ENCODE data around the gene WIZ.

The WIZ gene

GRCh38 chr19:15467734-15468214, 18.0 kb upstream of the WIZ start:
- no peak for DNase-seq (ENCODE audit: low read depth in 2 of 2)

- DNase-seq (ENCODE audit: low read depth in 2 of 2) = peak; percentile 55 to 65
These were observed 17.3 kb upstream of the WIZ start for GRCh38 chr19:15466851-15467733.

GRCh38 chr19:15464394-15465385, 14.9 kb upstream of the WIZ start, which contains the start of gene RASAL3:
Gene RASAL3, minus strand, starts transcription at chr19:15464544. Its CDS starts 186 bp downstream, at chr19:15464358.
- DNase-seq (ENCODE audit: low read depth in 2 of 2) = peak; percentile 45 to 63

- peak; percentile 62 to 69 for DNase-seq (ENCODE audit: low read depth in 2 of 2)
These were observed 14.2 kb upstream of the WIZ start for GRCh38 chr19:15463861-15464371.

GRCh38 chr19:15461694-15462093, 11.9 kb upstream of the WIZ start:
- DNase-seq (ENCODE audit: low read depth in 2 of 2) = no peak

- DNase-seq (ENCODE audit: low read depth in 2 of 2) = no peak
These were observed 8.1 kb upstream of the WIZ start for GRCh38 chr19:15457701-15458484.

GRCh38 chr19:15456871-15457700, 7.3 kb upstream of the WIZ start:
- DNase-seq (ENCODE audit: low read depth in 2 of 2) = no peak

- DNase-seq (ENCODE audit: low read depth in 2 of 2) = no peak
These were observed 6.7 kb upstream of the WIZ start for GRCh38 chr19:15456441-15456840.

- DNase-seq (ENCODE audit: low read depth in 2 of 2) = no peak
These were observed 6.2 kb upstream of the WIZ start for GRCh38 chr19:15455996-15456395.

- DNase-seq (ENCODE audit: low read depth in 2 of 2) = no peak
These were observed 4.4 kb upstream of the WIZ start for GRCh38 chr19:15453906-15454860.

GRCh38 chr19:15453091-15453578, 3.4 kb upstream of the WIZ start:
- no peak for DNase-seq (ENCODE audit: low read depth in 2 of 2)

- DNase-seq (ENCODE audit: low read depth in 2 of 2) = no peak
These were observed 2.6 kb upstream of the WIZ start for GRCh38 chr19:15452111-15453047.

- DNase-seq (ENCODE audit: low read depth in 2 of 2) = no peak
These were observed 753 bp upstream of the WIZ start for GRCh38 chr19:15450528-15450890.

- DNase-seq (ENCODE audit: low read depth in 2 of 2) = no peak
These were observed 757 bp downstream of the WIZ start for GRCh38 chr19:15448778-15449619.

GRCh38 chr19:15448044-15448777, 1.5 kb downstream of the WIZ start:
- no peak for DNase-seq (ENCODE audit: low read depth in 2 of 2)

- DNase-seq (ENCODE audit: low read depth in 2 of 2) = no peak
These were observed 2.7 kb downstream of the WIZ start for GRCh38 chr19:15447057-15447456.

Data from stimulated activated CD8-positive, alpha-beta memory T cell treated with anti-CD3 and anti-CD28 coated beads, Interleukin-7, amount 100 ng/mL, for 4 hours (primary cell).